ENCODE data around the gene SSR2.
A peak's percentile ranks its signal among the peaks of the same experiment; 100 is the strongest.
"Not testable (repeated sequence)": the region's sequence is repeated elsewhere in the genome, so short reads cannot be mapped to it uniquely, and the experiment has no call there.

Gene SSR2

GRCh38 chr1:156045076-156045475, 24.3 kb upstream of the SSR2 start:
- no peak for DNase-seq

GRCh38 chr1:156042828-156043227, 22.1 kb upstream of the SSR2 start:
- DNase-seq, result no peak

GRCh38 chr1:156034991-156035390, 14.2 kb upstream of the SSR2 start:
- DNase-seq, result not testable (repeated sequence)

- DNase-seq, result no peak
Measured at GRCh38 chr1:156033011-156033410, 12.3 kb upstream of the SSR2 start.

- no peak for DNase-seq
Measured at GRCh38 chr1:156026588-156026987, 5.8 kb upstream of the SSR2 start.

- peak in 1 of 4 experiments; percentile 3 for DNase-seq
Measured at GRCh38 chr1:156025876-156026275, 5.1 kb upstream of the SSR2 start.

- DNase-seq, result no peak
Measured at GRCh38 chr1:156024801-156025200, 4.0 kb upstream of the SSR2 start.

GRCh38 chr1:156021954-156022353, 1.2 kb upstream of the SSR2 start:
- DNase-seq, result no peak

GRCh38 chr1:156021093-156021428, 310 bp upstream of the SSR2 start:
- no peak for DNase-seq

GRCh38 chr1:156019946-156020292, 832 bp downstream of the SSR2 start:
- DNase-seq, result no peak

- no peak for DNase-seq
Measured at GRCh38 chr1:156014829-156015228, 5.9 kb downstream of the SSR2 start.

GRCh38 chr1:156012051-156012817, 8.5 kb downstream of the SSR2 start:
- DNase-seq, result no peak

GRCh38 chr1:156009404-156009803, 11.3 kb downstream of the SSR2 start:
- no peak for DNase-seq

- DNase-seq, result no peak
Measured at GRCh38 chr1:156006666-156007376, 13.9 kb downstream of the SSR2 start.

- no peak for DNase-seq
Measured at GRCh38 chr1:156004843-156005584, 15.7 kb downstream of the SSR2 start.

GRCh38 chr1:156003923-156004188, 16.9 kb downstream of the SSR2 start:
- DNase-seq, result no peak

- no peak for DNase-seq
Measured at GRCh38 chr1:156002188-156002911, 18.4 kb downstream of the SSR2 start.

- no peak for DNase-seq
Measured at GRCh38 chr1:156001662-156002171, 19.0 kb downstream of the SSR2 start.

GRCh38 chr1:156001021-156001661, 19.6 kb downstream of the SSR2 start:
- DNase-seq, result no peak

- no peak for DNase-seq
Measured at GRCh38 chr1:155999964-156000363, 20.8 kb downstream of the SSR2 start.

- no peak for DNase-seq
Measured at GRCh38 chr1:155996166-155996565, 24.6 kb downstream of the SSR2 start.

GRCh38 chr1:155993595-155993994, 27.2 kb downstream of the SSR2 start:
- DNase-seq, result no peak
